ENCODE data around the gene MMEL1.
"Not testable (repeated sequence)": the region's sequence is repeated elsewhere in the genome, so short reads cannot be mapped to it uniquely, and the experiment has no call there.

MMEL1 gene

DNA sequence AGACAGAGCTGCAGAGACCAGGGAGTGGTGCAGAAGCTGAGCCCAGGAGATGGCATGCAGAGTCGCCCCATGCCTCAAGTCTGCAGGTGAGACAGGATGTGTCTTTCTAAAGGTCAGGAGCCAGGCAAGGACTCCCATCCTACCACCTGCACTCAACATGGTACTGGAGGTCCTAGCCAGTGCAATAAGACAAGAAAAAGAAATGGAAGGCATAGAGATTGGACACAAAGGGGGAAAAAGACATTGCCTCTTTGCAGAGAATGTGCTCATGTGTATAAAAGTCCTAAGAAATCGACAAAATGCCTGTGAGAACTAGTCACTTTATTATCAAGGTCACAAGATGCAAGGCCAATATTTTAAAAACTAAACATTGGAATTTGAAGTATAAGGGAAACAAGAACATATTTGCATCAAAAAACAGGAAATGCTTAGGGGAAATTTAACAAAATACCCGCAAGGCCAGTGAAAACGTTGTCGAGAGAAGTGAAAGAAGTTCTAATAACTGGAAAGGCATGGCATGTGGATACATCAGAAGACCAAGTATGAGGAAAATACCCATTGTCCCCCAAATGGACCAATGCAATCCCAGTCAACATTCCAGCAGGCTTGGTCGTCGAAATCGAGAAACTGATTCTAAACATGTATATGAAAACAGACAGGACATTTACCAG lies 59.4 kb downstream of the MMEL1 start:
- DNase-seq (ENCODE audit: low read depth) = no peak

- no peak for DNase-seq (ENCODE audit: low read depth)
These were observed 61.5 kb downstream of the MMEL1 start for GRCh38 chr1:2571348-2571747.

- no peak for DNase-seq (ENCODE audit: low read depth)
These were observed 62.5 kb downstream of the MMEL1 start for GRCh38 chr1:2570332-2570731.

DNA sequence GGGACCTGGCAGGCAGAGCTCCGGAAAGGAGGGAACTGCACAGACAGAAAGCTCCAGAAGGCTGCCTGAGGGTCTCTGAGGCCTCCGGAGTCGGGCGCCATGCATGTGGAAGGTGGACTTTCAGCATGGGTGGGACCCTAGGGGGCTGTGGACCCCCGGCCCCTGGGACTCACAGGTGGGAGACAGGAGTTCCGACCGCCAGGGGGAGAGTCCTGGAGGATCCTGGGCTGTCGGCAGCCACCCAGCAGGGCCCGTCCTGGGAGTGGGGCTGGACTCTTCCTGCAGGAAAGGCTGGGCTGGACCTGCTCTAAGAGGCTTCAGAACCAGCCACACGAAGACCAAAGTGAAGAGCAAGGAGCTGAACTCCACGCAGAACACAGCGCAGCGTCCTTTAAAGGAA lies 63.1 kb downstream of the MMEL1 start:
- DNase-seq (ENCODE audit: low read depth) = not testable (repeated sequence)

- DNase-seq (ENCODE audit: low read depth) = no peak
These were observed 63.8 kb downstream of the MMEL1 start for GRCh38 chr1:2569060-2569459.

GRCh38 chr1:2568187-2568816 lies 64.5 kb downstream of the MMEL1 start:
- not testable (repeated sequence) for DNase-seq (ENCODE audit: low read depth)

- DNase-seq (ENCODE audit: low read depth) = no peak
These were observed 65.6 kb downstream of the MMEL1 start for GRCh38 chr1:2567083-2567679.

GRCh38 chr1:2566101-2567045 lies 66.4 kb downstream of the MMEL1 start:
- DNase-seq (ENCODE audit: low read depth) = no peak

- DNase-seq (ENCODE audit: low read depth) = no peak
These were observed 67.9 kb downstream of the MMEL1 start for GRCh38 chr1:2564815-2565374.

GRCh38 chr1:2564006-2564814 lies 68.6 kb downstream of the MMEL1 start:
- no peak for DNase-seq (ENCODE audit: low read depth)

GRCh38 chr1:2563205-2563604 lies 69.6 kb downstream of the MMEL1 start:
- DNase-seq (ENCODE audit: low read depth) = no peak

GRCh38 chr1:2561898-2562895 lies 70.6 kb downstream of the MMEL1 start:
- no peak for DNase-seq (ENCODE audit: low read depth)

- DNase-seq (ENCODE audit: low read depth) = no peak
These were observed 71.4 kb downstream of the MMEL1 start for GRCh38 chr1:2561446-2561845.

DNA sequence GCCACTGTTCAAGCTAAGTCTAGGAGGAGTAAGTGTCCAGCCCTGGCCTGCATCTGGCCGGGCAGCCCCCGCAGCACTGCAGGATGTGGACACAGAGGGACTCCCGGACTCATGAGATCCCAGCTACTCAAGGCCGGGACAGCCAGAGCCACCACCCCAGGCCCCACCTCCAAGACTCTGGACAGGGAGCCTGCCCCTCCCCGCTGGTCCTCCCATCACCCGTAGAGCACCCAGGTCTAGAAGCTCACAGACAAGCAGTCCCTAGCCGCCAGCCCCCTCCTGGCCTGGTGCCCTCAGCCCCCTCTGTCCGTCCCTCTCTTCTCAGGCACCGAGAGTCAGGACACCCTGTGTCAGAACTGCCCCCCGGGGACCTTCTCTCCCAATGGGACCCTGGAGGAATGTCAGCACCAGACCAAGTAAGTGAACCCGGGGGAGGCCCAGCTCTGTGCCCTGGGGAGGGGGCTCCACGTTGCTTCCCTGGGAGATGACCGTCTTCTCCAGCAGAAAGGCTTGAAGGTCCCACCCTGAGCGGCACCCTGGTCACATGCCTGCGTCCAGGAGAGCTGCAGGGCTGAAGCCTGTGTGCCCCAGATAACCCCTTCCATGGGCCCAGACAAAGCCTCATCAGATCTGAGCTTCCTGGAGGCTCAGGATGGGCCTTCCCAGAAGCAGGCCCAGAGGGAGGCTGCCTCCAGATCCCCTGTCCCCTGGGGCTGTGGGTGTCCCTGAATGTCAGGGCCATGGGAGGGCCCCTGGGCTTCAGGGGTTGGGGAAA lies 72.3 kb downstream of the MMEL1 start:
- no peak for DNase-seq (ENCODE audit: low read depth)

GRCh38 chr1:2559509-2560298 lies 73.1 kb downstream of the MMEL1 start:
- no peak for DNase-seq (ENCODE audit: low read depth)

DNA sequence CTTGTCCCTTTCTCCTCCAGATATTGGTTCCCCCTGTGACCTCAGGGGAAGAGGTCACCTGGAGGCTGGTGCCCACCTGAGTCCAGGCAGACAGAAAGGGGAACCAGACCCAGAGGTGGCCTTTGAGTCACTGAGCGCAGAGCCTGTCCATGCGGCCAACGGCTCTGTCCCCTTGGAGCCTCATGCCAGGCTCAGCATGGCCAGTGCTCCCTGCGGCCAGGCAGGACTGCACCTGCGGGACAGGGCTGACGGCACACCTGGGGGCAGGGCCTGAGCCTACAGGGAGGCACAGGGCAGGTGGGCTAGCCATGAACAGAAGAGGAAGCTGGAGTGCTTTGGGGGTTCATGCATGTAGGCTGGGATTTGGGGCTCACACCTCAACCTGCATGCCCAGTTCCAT lies 74.0 kb downstream of the MMEL1 start:
- DNase-seq (ENCODE audit: low read depth) = no peak

- no peak for DNase-seq (ENCODE audit: low read depth)
These were observed 74.4 kb downstream of the MMEL1 start for GRCh38 chr1:2558420-2558819.

All from T follicular helper cell (primary cell).